Right forelimb (tissue), 1 donor: ENCODE data around the gene USF2.

ENCODE experiments used
- DNase-seq: peaks from one replicate; pipeline ENCODE4 v3.0.0-alpha.2; 2018

Gene USF2

GRCh38 chr19:35246466-35247092 lies 22.2 kb upstream of the USF2 start:
- DNase-seq: no peak

- DNase-seq: no peak
These were observed 21.0 kb upstream of the USF2 start for GRCh38 chr19:35247526-35248309.

- DNase-seq: no peak
These were observed 20.2 kb upstream of the USF2 start, which contains the start of gene LSR for GRCh38 chr19:35248310-35249145. TSS of gene LSR (plus strand) at chr19:35249002. CDS start at chr19:35249023, 21 bp downstream.

GRCh38 chr19:35249146-35249847 lies 19.5 kb upstream of the USF2 start:
- no peak for DNase-seq

GRCh38 chr19:35249848-35250711 lies 18.7 kb upstream of the USF2 start:
- DNase-seq: no peak

GRCh38 chr19:35251456-35251855 lies 17.3 kb upstream of the USF2 start:
- no peak for DNase-seq

- no peak for DNase-seq
These were observed 15.2 kb upstream of the USF2 start for GRCh38 chr19:35253316-35254286.

- DNase-seq: no peak
These were observed 14.1 kb upstream of the USF2 start for GRCh38 chr19:35254341-35255297.

GRCh38 chr19:35256566-35256965 lies 12.2 kb upstream of the USF2 start:
- DNase-seq: no peak

GRCh38 chr19:35257113-35257461 lies 11.7 kb upstream of the USF2 start:
- no peak for DNase-seq

- DNase-seq: peak; percentile 26
These were observed 8.0 kb upstream of the USF2 start for GRCh38 chr19:35260694-35261304.

- DNase-seq: peak; percentile 38
These were observed 7.2 kb upstream of the USF2 start for GRCh38 chr19:35261356-35262100.

GRCh38 chr19:35262101-35262761 lies 6.5 kb upstream of the USF2 start:
- DNase-seq: peak; percentile 40

- peak; percentile 45 for DNase-seq
These were observed 4.3 kb upstream of the USF2 start for GRCh38 chr19:35264268-35265125.

GRCh38 chr19:35265126-35265899 lies 3.4 kb upstream of the USF2 start:
- no peak for DNase-seq
